Tibial nerve (tissue), 4 donors: ENCODE measurements around the gene MFSD6L.

Source experiments
- EP300 ChIP-seq, 2 donors: sonication (generic); formaldehyde crosslinking; IDR thresholded peaks; one replicate each; pipeline ENCODE4 v1.6.1; 2017; ENCODE audit warnings: antibody characterized with exemption in 2 of 2, mild to moderate bottlenecking in 1 of 2
- TF ChIP-seq, protein P1 (sequence below), 5 experiments: fragments of 200-600 bp in 3 of 5; fragments of 450-650 bp in 2 of 5; sonication (generic) in 3 of 5; IDR thresholded peaks; one replicate each; pipeline ENCODE4 v1.5.1; 2016 to 2019; ENCODE audit warnings: antibody characterized with exemption in 5 of 5, mild to moderate bottlenecking in 3 of 5, moderate library complexity in 2 of 5

DNA sequence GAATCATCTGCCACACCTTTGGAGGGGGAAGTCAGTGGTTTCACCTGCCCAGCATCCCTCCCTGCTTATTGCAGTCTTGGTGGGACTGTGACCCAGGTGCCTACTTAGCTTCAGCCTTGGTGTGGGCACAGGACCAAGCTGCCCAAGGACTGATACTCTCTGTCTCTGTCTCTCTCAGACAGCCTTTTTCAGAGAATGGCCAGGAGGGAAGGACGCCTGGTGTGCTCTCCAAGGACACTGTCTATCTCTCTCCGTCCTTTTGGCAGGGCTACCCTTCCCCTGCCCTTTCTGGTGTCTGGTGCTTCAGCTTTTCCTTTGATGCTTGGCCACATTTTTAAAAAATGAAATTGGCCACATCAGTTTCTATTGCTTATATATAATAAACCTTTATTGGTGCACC is 48.7 kb upstream of the MFSD6L start:
- TF ChIP-seq, protein P1, sequence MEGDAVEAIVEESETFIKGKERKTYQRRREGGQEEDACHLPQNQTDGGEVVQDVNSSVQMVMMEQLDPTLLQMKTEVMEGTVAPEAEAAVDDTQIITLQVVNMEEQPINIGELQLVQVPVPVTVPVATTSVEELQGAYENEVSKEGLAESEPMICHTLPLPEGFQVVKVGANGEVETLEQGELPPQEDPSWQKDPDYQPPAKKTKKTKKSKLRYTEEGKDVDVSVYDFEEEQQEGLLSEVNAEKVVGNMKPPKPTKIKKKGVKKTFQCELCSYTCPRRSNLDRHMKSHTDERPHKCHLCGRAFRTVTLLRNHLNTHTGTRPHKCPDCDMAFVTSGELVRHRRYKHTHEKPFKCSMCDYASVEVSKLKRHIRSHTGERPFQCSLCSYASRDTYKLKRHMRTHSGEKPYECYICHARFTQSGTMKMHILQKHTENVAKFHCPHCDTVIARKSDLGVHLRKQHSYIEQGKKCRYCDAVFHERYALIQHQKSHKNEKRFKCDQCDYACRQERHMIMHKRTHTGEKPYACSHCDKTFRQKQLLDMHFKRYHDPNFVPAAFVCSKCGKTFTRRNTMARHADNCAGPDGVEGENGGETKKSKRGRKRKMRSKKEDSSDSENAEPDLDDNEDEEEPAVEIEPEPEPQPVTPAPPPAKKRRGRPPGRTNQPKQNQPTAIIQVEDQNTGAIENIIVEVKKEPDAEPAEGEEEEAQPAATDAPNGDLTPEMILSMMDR (IDR thresholded peaks at IDR 0.05): no peak
- no peak for TF ChIP-seq EP300 (IDR thresholded peaks at IDR 0.05)
